GM12801 (cell line): Measurements from ENCODE around the gene KRTAP3-1.

Source experiments
- CTCF ChIP-seq: IDR thresholded peaks from one replicate; pipeline ENCODE4 v1.5.1; 2011; ENCODE audit warnings: control low read depth; ENCODE audit not compliant: insufficient read length; ENCODE audit errors: extremely low read depth

Gene KRTAP3-1

GRCh38 chr17:40993084-40993483 lies 15.8 kb downstream of the KRTAP3-1 start:
- no peak for TF ChIP-seq CTCF

GRCh38 chr17:40992666-40993065 lies 16.3 kb downstream of the KRTAP3-1 start:
- no peak for TF ChIP-seq CTCF

- TF ChIP-seq CTCF, result no peak
Observed at GRCh38 chr17:40986920-40987319, 22.0 kb downstream of the KRTAP3-1 start.

- no peak for TF ChIP-seq CTCF
Observed at GRCh38 chr17:40984226-40984625, 24.7 kb downstream of the KRTAP3-1 start, which contains the start of gene KRT40. Gene KRT40 (minus strand): TSS chr17:40984326. CDS start chr17:40984273, 53 bp downstream.

- no peak for TF ChIP-seq CTCF
Observed at GRCh38 chr17:40981115-40981514, 27.8 kb downstream of the KRTAP3-1 start.

GRCh38 chr17:40980596-40980995 lies 28.3 kb downstream of the KRTAP3-1 start:
- no peak for TF ChIP-seq CTCF

GRCh38 chr17:40980117-40980516 lies 28.8 kb downstream of the KRTAP3-1 start:
- TF ChIP-seq CTCF, result no peak
